HG03558 (cell line): ENCODE results near the gene SLC35F1.
"Not testable (repeated sequence)": the region's sequence is repeated elsewhere in the genome, so short reads cannot be mapped to it uniquely, and the experiment has no call there.

Source experiments
- ATAC-seq: cut with Tn5 transposase; IDR thresholded peaks from one replicate; pipeline ENCODE4 v1.9.1; 2021; ENCODE audit warnings: moderate number of reproducible peaks; ENCODE audit not compliant: unreplicated experiment; ENCODE audit errors: extremely low read depth

SLC35F1 gene

DNA sequence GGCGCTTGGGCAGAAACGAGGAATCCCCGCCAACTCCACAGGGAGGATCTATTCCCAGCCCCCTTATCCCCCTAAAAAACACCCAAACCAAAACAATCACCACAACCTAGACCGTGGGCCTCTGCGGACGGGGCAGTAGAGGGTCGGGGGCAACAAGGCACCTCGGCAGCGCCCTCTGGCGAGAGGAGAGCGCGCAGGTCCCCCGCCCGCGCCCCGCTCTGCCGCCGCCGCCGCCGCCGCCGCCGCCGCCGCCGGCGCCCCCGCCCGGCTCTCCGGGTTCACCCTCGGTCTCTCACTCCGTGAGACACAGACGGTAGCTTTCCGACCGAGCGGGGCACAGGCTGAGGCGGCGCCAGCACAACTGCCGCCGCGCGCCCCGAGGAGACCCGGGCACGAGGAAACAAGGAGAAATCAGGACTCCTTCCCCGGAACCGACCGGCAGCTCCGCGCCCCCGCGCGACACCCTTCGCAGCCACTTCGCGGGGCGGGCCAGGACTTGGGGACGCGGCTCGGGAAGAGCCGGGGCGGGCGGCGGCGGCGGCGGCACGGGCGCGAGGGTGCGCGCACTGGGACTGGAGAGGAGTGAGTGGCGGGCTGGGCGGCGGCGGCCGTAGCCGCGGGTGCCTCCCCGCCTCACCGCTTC, at the start of gene SLC35F1:
Gene SLC35F1, plus strand, starts transcription at position 307 of the 643 bp plus-strand sequence.
- ATAC-seq = peak; percentile 43

DNA sequence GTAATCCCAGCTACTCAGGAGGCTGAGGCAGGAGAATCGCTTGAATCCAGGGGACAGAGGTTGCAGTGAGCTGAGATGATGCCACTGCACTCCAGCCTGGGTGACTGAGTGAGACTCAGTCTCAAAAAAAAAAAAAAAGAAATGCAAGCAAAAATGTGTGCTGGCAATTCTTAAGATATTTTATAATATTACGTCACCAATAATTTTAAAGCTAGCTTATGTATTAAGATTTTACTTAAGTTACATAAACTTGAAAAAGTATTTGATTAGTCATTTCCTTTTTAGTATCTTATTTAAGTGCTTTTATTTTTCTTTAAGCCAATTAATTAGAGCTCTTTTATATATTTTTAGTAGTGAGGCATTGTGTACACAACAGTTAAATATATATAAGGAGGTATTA, 48.5 kb upstream of the SLC35F1 start:
- ATAC-seq = not testable (repeated sequence)

DNA sequence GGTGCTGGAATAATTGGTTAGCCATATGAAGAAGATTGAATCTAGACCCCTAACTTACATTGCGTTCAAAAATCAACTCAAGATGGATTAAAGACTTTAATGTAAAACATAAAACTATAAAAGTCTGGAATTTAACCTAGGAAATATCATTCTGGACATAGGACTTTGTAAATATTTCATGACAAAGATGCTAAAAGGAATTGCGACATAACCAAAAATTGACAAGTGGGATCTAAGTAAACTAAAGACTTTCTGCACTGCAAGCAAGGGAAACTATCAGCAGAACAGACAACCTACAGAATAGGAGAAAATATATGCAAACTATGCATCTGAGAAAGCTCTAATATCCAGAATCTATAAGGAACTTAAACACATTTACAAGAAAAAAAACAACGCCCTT, 45.5 kb upstream of the SLC35F1 start:
- ATAC-seq = no peak

DNA sequence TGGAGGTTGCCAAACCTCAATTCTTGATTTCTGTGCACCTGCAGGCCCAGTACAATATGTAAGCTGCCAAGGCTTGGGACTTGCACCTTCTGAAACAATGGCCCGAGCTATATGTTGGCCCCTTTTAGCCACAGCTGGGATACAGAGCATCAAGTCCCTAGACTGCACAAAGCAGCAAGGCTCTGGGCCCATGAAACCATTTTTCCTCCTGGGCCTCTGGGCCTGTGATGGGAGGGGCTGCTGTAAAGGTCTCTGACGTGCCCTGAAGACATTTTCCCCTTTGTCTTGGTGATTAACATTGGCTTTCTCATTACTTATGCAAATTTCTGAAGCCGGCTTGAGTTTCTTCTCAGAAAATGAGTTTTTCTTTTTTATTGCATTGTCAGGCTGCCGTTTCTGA, 40.5 kb upstream of the SLC35F1 start:
- ATAC-seq = no peak

DNA sequence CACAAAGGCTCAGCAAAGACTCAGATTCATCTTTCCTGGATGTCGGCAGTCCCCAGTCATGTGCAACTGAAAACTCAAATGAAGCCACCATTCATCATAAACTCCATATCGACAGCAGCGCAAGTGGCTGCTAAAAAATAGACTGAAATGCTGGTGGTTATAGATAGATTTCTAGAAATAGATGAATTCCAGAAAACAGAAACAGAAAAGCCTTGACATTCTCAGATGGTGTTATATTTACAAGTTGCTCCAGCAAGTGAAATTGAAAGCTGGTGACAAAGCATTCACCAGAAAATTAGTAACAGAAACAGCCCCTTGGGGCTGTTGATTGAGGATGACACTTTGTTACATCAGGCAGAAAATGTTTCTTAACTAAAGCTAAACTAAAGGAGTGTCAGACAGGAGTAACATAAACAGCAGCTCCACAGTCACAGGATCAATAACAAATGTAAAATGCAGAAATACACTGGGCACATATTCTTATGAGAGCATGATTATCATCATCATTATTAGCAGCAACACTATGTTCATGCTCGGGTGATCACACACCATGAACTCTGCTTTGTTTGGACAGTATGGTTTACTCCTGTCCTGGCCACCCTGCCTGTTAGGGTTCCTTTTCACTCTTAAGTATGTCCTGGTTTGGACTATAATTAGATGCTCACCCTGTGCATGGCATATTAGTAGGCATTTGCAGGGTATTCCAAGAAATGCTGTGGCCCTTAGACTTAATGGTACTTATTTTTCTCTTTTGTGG, 36.4 kb upstream of the SLC35F1 start:
- peak; percentile 90 for ATAC-seq

DNA sequence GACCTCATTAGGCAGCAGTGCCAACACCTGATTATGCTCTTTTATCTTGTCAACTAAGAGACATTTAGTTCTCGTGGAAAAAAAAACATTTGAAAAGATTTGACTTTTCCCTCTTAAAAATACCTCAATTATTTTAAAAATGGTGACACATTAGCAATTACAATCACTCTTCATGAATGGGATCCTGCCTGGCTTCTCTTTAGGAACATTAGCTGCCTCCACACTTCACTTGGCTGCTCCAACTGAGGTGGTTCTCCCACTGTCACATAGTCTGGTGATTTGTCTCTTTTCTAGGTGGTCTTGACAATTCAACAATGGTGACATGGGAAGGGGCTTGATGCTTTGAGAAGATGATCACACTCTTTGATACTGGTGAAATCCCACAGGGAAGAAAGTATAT, 26.2 kb upstream of the SLC35F1 start:
- no peak for ATAC-seq

DNA sequence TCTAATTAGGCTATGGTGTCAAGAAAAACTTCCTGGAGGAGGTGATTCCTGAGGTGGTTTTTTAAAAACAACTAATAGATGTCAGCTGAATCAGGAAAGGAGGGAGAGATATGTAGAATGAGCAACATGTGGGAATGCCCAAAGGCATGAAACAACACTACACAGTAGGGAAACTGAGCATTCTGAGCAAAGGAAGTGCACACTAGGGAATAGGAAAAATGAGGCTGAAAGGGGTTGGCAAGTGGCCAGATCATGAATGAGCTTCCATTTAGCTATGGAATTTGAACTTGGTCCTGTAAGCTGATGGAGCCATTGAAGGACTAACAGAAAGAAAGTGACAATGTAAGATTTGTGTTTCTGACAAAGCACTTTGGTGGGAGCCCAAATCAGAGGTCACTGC, 16.9 kb upstream of the SLC35F1 start:
- no peak for ATAC-seq

DNA sequence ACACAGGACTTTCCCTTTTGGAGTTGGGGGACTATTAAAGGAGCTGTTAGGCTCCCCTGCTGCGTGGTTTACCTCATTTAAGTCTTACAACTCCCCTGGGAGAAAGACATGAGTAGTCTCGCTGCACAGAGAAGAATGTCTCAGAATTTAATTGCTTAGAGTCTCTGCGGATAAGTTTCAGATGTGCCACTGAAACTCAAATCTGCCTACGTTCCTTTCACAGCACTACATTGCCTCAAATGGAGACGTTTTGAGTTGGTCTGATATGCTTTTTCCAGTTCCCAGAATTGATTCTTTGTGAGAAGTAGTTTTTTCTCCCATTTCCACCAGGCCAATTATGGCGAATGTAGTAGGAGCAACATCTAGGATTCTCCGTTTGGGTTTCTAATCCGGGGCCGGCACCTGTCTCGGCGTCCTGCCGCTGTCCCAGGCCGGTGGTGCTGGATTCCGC, 532 bp upstream of the SLC35F1 start:
- ATAC-seq = peak; percentile 22

DNA sequence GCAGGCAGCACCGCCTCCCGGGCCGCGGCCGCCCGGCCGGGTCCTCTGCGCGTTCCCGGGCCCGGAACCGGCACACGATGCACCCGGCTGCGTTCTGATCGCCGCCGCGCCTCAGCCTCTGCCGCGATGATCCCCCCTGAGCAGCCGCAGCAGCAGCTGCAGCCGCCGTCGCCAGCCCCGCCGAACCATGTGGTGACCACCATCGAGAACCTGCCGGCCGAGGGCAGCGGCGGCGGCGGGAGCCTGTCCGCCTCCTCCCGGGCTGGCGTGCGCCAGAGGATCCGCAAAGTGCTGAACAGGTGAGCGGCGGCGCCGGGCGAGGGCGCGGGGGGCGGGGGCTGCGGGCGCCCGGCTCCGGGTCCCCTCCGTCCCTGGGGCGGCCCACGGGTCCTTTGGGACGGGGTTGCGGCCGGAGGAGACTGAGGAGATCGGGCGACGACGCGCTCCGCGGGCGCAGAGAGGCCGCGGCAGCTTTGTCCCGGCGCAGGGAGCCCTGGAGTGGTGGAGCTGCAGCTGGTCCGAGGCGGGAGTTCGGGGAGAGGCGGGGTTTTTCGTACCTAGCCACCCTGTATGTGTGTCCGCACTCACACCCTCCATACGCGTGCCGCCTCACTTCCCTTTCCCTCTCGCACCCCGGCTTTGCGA, 659 bp downstream of the SLC35F1 start:
- no peak for ATAC-seq

DNA sequence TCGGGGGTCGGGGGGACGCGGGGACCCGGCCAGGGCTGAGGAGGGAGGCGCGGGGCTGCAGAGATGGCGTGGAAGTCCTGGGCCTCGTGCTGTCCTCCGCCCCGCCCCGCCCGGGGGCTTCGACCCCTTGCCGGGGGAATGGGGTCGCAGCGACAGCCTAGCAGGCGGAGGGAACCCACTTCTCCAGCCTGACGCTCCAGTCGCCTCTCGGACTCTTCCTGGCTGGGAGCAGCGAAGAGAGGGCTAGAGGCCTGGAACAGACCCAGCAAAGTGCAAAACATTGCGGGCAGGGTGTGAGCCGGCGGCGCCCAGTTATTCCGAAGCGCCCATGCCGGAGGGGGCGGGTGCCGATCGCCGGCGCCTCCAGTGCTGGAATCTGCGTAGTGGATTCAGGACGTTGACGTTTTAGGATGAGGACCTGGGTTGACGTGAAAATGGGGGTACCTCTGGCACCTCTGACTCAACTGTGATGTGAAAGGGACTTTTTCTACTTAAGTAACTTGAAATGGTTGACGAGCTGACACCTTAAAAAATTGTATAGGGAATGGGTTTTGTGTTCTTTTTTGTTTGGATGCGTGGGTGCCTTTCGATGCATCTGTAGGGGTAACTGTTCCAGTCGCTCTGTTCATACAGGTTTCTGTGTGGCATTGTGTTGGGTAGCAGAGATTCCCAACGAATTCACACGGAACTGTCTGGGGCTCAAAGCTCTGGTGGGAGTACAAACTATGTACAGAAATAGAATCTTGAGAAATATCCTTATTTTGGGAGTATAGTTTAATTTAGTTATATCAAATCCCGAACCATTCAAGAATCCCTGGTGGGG, 1.4 kb downstream of the SLC35F1 start:
- ATAC-seq = no peak

DNA sequence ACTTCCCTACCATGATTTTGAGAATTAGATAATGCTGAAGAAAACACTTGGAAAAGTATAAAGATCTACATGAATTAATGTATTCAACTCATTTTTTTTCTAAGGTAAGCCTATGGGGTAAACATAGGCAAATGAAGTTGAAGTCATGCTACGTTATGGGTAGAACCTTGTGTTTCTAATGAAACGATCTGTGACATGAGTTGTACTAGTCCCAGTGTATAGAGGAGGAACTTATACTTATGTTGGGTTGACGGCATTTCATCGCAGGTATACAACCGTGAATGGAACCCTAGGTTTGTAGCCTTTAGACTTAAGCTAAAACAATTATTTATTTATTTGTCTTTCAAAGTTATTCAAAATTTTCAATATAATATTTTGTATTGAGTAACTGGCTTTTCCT, 2.6 kb downstream of the SLC35F1 start:
- no peak for ATAC-seq

DNA sequence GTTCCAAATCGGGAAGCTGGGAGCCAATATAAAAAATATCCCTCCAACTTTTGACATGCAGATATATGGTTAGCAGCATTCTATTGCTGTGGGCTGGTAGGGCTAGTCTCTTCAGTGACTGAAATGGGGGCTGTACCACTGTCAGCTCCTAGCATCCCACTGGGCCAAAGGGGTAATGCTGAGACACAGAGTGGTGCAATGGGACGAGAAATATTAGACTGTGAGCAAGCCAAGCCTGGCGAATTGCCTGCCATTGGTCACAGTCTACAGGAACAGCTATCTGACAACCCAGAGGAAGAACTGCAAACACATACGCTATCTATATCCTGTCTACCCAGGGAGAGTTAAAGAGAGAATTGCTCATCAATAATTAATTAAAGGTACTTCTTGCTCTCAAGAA, 3.5 kb downstream of the SLC35F1 start:
- no peak for ATAC-seq

DNA sequence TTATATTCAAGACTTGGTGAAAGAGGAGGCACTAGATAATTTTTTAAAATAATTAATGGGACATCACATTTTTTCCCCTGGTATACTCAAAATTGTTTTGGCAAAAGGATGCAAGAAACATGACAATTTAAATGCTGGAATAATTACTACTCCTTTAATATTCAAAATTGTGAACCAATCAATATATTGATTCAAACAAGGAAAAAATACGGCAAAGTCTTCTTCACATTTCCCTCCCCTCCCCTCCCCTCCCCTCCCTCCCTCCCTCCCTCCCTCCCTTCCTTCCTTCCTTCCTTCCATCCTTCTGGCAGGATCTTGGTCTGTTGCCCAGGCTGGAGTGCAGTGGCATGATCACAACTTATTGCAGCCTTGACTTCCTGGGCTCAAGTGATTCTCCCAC, 4.1 kb downstream of the SLC35F1 start:
- ATAC-seq = no peak

DNA sequence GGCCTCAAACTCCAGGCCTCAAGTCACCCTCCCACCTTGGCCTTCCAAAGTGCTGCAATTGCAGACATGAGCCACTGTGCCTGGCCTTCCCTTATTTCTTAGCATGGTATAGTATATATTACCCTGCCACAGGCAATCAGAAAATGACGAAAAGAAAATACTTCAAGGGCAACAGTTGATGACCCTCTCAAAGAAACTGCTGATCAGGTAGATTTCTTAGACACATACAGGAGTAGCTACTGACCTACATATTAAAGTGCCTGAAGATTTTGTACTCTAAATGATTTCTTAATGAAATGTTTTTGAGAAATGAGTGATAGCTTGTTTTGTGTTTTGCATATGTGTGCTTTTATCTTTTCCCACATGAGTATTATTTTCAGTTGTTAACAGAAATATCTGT, 4.6 kb downstream of the SLC35F1 start:
- ATAC-seq = no peak

DNA sequence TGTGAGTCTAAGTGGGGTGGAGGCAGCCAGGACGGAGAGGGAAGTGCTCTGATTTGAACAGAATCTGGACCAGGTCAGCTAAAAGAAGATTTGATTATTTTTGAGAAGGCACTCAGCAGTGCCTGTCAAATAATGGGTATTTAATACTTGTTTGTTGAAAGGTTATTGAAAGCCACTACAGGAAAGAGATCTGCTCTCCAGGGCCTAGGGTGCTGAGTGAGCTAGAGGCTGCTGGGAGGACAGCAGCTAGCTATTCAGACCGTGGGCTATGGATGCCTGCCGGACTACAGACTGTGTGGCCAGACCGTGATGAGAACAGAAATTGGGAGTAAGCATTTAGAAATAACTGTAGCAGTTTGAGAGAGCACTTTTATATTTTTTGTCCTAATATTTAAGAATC, 8.8 kb downstream of the SLC35F1 start:
- no peak for ATAC-seq

DNA sequence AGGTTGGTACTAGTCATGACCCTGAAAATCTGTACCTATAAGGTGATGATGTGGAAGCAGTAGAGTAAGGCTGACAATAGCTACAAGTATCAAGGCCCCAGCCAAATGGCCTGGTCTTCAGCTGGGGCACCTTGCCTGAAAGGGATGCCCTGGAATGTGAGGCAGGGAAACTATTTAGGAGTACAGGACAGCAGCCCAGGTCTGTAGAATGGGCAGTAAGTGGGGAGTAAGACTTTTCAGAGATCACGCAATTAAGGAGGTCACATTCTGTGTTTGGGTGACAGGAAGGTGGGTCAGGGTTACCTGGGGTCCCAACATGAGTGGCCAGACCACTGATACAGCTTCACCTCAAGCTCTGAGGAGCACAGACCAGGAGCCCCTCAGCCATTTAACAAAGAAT, 9.4 kb downstream of the SLC35F1 start:
- no peak for ATAC-seq

DNA sequence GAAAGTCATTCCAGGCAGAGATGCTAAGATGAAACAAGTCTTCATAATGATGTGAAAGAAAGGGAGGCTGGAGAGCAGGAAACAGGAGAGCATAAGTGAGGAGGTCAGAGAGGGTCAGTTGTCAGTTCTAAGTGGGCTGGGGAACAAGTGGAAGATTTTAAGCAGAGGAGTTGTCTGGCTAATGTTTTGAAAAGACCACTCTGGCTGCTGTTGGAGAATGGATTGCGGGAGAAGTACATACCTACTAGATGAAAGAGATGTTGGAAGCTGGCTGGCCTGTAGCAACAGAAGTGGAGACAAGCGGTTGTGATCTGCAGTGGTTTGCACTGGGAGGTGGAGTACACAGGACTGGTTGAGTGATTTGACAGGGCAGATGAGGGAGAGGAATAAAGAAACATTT, 10.1 kb downstream of the SLC35F1 start:
- ATAC-seq = no peak

DNA sequence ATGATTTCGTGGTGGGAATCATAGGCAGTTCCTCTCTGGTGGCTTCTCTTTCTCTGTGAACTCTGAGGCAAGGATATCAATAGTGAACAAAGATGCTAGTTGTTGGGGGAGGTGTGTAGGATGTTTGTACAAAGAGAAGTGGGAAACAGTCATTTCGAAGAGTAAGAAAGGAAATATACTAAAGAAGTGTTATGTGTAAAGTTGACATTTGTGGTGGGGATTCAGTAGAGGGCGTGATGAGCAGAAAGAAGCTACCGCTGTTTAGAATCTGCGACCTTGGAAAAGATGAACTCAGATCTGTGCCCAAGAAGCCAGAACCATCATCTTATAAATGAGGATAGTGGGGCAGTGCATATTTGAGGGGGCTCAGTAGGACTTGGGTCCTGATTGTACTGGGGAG, 11.4 kb downstream of the SLC35F1 start:
- no peak for ATAC-seq

DNA sequence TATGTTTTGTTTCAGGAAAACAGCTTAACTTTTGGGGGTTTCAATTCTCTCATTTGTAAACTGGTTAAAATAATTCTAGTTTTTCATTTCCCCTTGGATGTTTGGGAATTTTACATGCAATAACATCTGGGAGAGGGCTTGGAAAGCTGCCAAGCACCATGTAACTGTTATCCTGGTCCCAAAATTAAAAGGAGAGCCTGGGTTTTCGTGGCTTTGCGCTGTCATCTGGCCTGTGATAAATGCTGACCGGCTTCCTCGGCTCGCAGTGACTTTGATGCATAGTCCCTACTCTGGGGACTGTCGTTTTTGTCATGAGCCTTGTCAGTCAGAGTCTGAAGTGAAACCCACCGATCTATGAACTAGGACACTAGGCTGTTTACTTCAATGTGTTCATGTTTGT, 12.2 kb downstream of the SLC35F1 start:
- ATAC-seq = no peak
